Fibroblast of pulmonary artery (primary cell): ENCODE data around the gene REXO2.

Experiments used
- DNase-seq: peaks from one replicate; pipeline ENCODE4 v3.0.0-alpha.2; 2010; ENCODE audit warnings: low read depth
- H3K4me3 ChIP-seq: replicated peaks from 2 replicates; pipeline ENCODE4 v1.5.1; 2011; ENCODE audit warnings: low read depth, mild to moderate bottlenecking, control low read depth, low read length, moderate library complexity
- TF ChIP-seq, protein P1 (sequence below): IDR thresholded peaks from 2 replicates; pipeline ENCODE4 v1.5.1; 2011; ENCODE audit warnings: mild to moderate bottlenecking, control low read depth, low read length, inconsistent platforms; ENCODE audit errors: missing control alignments

Gene REXO2

DNA sequence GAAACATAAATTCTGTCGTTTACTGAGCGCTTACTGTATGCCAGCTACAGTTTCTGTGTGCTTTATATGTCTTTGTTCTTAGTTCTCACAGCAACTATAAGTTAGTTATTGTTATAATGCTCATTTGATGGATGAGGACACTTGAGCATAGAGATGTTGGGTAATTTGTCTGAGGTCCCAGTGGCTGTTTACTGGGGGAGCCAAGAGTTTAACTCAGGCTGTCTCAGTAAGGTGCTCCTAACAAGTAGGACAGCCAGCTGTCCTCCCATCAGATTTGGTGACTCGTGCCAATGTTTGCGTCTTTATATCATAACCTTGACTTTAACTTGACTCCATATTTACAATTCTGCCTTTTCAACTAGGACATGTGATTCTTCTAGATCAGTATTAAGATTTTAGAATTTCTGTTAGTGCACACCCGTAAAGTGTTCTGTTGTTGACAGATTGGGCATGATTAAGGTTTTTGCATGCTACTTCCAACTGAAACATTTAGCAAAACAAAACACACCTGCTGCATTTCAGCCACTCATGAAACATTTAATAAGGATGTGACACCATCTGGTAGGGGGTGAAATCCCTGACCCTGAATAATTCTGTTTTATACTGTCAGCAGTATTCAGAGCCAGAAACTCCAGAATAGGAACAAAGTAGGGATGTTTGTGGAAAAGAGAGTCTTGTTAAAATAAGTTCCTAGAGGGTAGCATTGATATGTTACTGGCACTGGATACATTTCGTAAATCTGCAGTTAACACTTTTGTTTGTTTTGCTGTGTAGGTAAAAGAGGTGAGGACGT, 1.9 kb downstream of the REXO2 start:
- peak overlapping the region; percentile 94 for H3K4me3 ChIP-seq

DNA sequence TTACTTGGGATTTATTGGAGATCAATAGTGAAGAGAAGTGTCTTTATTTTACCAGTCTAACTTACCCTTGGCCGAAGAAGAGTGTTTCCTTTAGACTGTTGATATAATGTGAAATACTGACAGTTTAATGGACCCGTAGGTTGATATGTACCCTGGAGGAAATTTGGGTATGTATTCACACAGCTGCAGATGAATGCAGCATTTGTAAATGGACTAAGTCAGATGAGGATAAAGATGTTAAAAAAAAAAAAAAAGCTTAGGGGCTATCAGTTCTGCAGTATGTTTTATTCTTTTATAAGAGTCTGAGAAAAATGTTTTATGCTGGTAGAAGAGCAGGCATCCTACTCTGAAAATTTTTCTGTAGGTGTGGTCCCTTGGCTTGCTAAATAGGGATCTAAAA, 2.7 kb downstream of the REXO2 start:
- TF ChIP-seq, protein P1, sequence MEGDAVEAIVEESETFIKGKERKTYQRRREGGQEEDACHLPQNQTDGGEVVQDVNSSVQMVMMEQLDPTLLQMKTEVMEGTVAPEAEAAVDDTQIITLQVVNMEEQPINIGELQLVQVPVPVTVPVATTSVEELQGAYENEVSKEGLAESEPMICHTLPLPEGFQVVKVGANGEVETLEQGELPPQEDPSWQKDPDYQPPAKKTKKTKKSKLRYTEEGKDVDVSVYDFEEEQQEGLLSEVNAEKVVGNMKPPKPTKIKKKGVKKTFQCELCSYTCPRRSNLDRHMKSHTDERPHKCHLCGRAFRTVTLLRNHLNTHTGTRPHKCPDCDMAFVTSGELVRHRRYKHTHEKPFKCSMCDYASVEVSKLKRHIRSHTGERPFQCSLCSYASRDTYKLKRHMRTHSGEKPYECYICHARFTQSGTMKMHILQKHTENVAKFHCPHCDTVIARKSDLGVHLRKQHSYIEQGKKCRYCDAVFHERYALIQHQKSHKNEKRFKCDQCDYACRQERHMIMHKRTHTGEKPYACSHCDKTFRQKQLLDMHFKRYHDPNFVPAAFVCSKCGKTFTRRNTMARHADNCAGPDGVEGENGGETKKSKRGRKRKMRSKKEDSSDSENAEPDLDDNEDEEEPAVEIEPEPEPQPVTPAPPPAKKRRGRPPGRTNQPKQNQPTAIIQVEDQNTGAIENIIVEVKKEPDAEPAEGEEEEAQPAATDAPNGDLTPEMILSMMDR, result no peak
- no peak overlapping the region for H3K4me3 ChIP-seq
- no peak for DNase-seq

More for the DNA sequence above, 1.9 kb downstream of the REXO2 start:
- DNase-seq, result peak; percentile 10
- TF ChIP-seq, protein P1, result no peak

DNA sequence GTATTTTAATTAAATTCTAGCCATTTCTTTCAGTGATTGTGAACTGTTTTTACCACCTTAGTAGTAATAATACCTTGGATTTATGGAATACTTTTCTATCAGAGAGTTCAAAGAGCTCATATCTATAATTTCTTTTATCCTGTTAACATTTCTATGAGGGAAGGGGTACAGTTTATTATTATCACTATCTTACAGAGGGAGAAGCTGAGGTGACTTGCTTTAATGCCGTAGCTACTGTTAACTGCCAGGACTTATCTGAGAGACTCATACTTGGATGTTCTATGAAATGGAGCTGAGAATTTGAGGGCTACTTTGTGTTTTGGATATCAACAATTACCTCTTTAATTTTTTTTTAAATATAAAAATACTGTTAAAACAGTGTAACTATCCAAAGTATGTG, 3.3 kb downstream of the REXO2 start:
- H3K4me3 ChIP-seq, result no peak overlapping the region
- no peak for DNase-seq
- TF ChIP-seq, protein P1, result no peak

DNA sequence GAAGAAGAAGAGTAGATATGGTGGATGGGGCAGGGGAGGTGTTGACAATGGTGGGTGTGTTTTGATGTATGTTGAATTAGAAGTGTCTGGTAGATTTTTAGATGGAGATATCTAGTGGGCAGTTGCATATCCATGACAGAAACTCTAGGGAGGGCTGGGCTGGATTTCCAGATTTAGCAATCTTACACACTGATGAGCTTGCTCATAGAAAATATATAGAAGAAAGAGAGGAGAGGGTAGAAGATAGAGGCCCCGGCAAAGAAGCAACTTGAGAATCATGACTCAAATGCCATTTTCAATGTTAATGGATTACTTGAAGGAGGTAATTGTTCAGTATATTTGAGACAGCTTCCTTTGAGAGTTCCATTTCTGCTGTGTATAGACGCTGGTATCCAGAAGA, 8.2 kb downstream of the REXO2 start:
- H3K4me3 ChIP-seq, result no peak overlapping the region
- no peak for DNase-seq
- TF ChIP-seq, protein P1, result no peak

DNA sequence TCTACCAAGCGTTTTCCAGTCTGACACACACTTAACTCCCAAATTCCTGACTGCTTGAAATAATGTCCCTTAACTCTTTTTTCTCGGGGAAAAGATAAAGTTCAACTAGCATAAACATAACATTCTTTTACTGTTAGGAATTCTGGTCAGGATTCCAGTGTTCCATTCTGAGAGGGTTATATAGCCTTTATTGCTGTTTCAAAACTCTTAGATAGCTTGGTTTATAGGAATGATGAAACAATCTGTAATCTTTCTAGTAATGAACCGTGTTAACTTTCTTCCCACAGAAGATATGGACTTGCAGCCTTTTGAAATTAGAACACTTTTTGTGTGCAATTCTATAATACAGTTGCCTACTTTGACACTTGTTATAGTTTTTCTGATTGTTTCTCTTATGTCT, 8.6 kb downstream of the REXO2 start:
- H3K4me3 ChIP-seq, result no peak overlapping the region
- TF ChIP-seq, protein P1, result no peak
- DNase-seq, result peak; percentile 46

DNA sequence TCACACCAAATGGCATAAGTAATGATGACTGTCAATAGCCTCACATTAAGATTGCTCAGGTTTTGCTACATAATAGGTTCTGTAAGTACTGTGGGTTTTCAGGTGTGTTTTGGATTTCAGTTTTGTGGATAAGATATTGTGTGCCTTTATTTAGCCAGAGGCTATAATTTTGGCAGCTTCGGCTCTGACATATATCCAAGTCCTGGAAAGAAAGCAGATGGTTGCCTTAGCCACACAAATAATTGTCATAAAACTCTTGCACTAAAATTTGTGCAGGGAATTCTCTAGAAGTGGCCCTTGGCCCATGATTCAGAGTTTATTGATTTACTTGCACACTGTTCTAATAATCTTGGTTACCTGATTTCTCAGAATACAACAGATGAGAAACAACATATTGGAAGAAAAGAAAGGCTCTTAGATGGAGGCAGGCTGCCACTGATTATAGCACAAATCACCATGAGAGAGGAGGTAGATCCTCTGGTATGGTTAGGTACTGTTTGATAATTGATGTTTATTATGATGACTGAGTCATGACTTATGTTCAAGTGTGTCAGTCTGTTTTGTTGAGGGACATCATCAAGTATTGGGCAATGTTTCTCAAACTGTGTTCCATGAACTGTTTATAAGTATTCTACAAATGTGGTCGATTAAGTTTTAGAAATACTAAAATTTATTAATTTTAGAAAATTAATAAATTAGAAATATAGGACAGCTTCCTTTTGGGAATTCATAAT, 9.6 kb downstream of the REXO2 start:
- DNase-seq, result no peak
- TF ChIP-seq, protein P1, result no peak
- no peak overlapping the region for H3K4me3 ChIP-seq
